ENCODE data around the gene EVI2B.
A peak's percentile ranks its signal among the peaks of the same experiment; 100 is the strongest.
"Not testable (repeated sequence)": the region's sequence is repeated elsewhere in the genome, so short reads cannot be mapped to it uniquely, and the experiment has no call there.

Gene EVI2B, protein sequence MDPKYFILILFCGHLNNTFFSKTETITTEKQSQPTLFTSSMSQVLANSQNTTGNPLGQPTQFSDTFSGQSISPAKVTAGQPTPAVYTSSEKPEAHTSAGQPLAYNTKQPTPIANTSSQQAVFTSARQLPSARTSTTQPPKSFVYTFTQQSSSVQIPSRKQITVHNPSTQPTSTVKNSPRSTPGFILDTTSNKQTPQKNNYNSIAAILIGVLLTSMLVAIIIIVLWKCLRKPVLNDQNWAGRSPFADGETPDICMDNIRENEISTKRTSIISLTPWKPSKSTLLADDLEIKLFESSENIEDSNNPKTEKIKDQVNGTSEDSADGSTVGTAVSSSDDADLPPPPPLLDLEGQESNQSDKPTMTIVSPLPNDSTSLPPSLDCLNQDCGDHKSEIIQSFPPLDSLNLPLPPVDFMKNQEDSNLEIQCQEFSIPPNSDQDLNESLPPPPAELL

DNA sequence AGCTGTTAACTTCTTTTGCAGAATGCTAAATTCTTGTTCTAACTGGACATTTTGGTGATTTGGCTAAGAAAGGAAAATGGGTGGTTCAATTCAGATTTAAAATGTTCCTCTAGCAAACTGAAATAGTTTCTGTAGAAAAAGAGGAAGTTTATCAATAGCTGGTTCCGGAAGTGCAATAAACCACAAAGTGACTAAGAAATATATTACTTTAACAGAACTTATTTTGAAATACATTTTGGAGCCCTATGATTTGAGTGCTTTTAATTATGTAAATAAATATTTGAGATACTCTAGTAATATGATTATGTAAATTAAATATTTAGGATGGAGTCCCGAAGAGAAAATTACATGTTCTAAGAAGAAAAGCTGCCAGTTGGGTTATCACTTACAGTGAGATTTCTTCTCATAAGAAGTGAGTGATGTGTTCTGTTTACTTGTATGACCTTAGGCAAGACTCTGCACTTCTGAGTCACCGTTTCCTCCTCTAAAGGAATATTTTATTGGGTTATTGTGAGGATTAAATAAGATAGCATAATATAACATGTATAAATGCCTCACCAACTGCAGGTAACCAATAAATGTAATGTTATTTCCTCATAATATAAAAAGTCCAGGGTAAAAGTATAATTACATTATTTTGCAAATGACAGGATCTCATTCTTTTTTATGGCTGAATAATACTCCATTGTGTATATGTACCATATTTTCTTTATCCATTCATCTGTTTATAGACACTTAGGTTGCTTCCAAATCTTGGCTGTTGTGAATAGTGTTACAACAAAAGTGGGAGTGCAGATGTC is at the start of gene EVI2B:
EVI2B (minus strand) TSS at position 73 of the 800 bp plus-strand sequence. CDS start 8,445 bp downstream, outside the sequence.
- no peak for DNase-seq

DNA sequence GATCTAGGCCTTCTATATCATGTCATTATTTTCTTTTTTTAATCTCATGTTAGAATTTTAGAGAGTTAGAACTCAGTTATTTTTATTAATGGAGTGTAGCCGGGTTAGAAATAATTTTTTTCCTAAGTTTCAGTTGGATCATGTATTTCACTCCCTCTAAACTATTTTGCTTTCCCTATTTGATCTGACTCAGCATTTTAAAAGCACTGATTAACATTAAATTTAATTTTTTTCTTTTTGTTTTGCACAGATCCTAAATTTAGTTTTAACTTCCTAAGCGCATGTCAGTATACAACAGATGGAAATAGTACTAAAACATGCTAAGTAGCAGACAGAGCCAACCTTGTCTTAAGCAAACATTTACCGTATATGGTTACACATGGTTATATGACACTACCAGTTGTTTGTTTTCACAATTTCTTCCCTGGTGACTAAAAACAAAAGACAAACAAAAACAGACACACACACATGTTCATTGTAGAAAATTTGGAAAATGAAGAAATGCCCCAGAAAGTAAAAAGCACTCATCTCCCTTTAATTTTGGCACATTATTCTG is 44.1 kb upstream of the EVI2B start:
- no peak for DNase-seq

DNA sequence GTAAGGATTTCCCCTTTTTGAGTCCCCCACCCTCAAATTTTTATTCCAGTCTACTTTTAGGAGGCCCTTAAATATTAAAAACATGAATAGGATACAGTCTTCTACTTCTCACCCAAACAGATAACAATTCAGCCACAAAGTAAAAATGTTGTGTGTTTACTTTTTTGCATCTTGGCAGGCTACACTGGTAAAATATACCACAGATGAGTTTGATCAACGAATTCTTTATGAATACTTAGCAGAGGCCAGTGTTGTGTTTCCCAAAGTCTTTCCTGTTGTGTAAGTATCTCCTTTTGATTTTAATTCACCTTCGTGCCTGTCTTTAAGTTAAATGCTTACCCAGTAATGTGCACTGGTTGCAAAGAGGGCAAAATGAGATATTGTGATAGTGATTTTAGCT is 43.2 kb upstream of the EVI2B start:
- no peak for DNase-seq

DNA sequence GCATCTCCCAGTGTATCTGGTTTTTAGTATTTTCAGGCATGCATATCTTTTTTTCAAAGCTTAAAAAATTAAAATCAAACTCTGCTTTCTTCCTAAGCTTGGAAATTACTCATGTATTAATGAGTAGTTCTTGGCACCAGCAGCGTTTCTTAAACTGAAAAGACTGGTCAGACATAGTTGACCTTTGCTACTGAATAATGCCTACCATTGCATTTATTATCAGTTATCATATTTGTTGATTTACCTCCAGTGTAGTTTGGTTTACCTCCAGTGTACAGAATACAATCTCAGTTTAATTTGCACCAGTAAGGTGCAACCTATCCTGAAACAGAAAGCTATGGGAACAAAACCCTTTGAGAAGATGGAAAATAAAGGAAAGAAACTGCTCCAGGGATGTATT is 42.1 kb upstream of the EVI2B start:
- no peak for DNase-seq

DNA sequence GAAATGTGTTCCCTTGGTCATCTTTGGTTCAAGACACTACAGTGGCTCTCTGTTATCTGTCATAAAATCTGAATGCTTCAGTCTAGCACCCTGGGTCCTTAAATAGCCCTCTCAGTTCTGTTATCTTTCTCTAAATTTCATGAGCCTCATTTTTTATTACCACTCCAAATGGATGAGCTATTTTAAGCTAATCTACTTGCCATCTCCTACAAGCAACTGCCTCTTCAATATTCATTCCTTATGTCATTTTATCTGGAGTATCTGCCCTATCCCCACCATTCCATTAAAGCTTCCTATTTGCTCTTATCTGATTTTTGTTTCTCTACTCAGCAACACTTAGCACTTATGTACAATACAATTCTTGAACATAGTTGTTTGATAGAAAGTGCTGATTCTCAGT is 35.6 kb upstream of the EVI2B start:
- no peak for DNase-seq

DNA sequence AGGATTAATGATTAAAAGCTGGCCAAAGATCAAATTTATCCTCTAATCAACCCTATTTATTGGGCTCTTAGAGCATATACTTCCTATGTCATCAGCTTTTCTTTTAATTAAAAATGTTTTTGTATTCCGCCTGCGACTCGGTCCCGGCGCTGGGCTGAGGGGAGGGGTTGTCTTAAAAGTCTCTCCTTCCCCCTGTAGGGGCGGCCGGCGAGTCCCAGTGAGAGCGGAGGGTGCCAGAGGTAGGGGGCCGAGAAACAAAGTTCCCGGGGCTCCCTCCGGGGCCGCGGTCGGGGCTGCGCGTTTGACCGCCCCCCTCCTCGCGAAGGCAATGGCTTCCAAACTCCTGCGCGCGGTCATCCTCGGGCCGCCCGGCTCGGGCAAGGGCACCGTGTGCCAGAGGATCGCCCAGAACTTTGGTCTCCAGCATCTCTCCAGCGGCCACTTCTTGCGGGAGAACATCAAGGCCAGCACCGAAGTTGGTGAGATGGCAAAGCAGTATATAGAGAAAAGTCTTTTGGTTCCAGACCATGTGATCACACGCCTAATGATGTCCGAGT is 31.4 kb upstream of the EVI2B start:
- not testable (repeated sequence) for DNase-seq

DNA sequence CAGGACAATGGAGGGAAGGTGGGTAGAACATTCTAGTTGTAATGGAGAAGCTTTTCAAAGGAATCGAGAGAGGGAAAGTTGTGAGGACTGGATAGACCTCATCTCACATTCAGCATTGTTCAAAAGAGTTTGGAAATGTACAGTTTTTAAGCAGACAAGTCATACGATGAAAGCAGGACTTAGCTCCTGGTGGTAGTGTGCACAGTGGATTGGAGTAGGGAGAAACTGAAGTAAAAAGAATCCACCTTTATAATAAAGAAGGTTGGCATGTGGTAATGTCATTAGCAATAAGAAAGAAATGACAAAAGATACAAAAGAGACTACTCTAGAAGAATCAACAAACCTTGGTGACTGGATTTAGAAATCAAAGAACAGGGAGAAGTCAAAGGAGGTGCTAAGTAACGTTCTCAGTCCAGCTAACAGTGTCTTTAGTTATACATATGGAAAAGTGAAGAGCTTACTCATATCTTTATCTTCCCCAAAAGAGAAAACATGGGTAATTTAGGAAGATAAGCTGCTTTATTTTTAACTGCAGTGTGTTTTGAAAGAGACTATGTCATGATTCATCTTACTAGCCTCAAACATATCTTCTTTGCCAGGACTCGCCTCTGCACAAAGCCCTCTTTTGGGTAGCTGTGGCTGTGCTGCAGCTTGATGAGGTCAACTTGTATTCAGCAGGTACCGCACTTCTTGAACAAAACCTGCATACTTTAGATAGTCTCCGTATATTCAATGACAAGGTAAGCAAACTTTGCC is 26.2 kb upstream of the EVI2B start:
- DNase-seq = no peak

DNA sequence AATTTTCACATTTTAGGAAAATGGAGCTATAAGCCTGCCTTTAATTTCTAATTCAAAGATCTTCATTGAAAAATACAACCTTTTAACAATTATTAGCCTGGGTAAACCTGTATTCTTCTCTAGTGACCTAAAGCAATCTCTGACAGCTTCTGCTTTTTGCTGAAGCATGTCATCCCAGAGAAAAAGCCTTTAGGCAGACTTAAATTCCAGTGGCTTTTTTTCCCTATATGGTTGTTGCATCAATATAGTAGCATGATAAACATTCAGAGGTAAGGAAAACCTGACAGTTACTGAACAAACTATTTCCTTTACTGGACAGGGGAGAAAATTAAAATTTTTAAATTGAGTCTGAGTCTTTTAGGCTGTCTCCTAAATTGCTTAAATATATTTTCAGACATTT is 15.4 kb upstream of the EVI2B start:
- no peak for DNase-seq

DNA sequence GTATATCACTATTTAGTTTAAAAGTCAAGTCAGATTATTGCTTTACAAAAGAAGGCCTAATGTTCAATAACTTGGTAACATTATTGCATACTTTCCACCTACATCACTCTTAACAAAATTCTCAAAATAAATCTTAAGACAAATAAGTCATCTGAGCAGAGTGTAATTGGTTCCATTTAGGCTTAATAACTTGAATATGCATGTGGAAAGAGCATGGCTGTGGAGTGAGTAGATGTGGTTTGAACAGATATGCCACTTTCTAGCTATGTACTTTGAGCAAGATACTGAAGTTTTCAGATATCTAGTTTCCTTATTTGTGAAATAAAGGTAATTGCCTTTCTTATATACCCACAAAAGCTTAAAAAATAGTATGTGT is 14.3 kb upstream of the EVI2B start:
- no peak for DNase-seq

DNA sequence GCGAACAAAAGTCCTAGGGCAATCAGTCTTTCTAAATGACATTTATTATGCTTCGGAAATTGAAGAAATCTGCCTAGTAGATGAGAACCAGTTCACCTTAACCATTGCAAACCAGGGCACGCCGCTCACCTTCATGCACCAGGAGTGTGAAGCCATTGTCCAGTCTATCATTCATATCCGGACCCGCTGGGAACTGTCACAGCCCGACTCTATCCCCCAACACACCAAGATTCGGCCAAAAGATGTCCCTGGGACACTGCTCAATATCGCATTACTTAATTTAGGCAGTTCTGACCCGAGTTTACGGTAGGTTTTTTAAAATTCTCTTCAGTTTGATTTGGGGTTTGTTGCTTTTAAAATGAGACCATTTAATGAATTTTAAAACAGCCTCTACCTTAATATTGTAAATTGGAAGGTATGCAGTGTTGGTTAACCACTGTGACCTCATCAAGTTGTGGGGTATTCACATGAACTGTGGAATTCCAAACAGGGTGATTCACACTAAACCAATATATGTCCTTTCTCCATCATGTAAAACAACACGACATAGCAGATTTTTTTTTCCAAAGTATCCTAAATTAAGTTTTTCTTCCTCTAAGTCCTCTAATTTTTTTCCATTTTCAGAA is 13.8 kb upstream of the EVI2B start:
- no peak for DNase-seq

DNA sequence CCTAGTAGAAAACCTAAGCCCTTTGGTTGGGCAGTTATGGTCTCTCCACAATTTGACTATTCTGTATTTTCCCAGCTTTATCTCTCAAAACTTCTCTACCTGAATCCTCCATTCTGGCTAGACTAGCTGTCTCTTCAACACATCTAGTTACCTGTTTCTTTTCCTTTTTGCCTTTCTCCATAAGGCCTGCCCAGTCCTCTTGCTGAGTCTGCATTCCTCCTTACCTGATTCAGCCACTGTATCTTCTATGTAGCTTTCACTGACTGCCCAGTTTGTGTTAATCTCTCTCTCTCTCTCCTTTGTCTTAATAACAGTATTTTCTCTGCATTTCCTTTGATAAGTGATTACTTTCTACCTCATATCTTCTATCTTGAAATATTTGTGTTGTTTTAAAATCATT is 9.7 kb upstream of the EVI2B start:
- no peak for DNase-seq

DNA sequence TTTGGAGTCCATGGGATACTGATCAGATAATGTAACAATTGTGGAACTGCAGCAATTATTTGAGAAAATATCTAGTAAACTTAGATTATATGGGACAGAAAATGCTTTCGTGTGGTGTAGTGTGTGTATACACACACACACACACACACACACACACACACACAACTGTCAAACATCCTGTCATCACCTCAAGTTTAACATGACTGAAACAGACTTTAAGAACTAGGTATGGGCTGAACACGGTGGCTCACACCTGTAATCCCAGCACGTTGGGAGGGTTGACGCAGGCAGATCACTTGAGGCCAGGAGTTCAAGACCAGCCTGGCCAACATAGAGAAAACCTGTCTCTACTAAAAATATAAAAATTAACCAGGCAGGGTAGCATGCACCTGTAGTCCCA is 8.1 kb upstream of the EVI2B start:
- no peak for DNase-seq

DNA sequence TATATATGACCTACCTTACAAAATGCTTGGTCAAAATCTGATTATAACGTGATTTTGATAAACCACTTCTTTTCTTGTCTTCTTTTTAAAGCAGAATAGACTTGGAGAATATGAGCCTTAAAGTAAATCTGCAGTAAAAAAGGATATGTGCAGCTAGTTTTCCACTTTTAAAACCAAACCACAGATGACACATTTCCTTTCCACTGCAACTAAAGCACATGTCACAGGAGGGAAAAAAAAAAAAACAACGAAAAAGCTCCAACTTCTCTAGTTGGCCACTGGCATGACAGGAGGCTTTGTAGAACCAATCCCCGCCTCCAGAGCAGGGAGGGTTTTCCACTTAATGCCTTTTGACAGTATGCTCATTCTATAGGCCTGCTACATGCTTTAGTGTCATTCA is 7.6 kb upstream of the EVI2B start, which contains the start of gene EVI2A:
EVI2A (minus strand) TSS at position 142 of the 400 bp plus-strand sequence. CDS start 2,609 bp downstream, outside the sequence.
- no peak for DNase-seq

DNA sequence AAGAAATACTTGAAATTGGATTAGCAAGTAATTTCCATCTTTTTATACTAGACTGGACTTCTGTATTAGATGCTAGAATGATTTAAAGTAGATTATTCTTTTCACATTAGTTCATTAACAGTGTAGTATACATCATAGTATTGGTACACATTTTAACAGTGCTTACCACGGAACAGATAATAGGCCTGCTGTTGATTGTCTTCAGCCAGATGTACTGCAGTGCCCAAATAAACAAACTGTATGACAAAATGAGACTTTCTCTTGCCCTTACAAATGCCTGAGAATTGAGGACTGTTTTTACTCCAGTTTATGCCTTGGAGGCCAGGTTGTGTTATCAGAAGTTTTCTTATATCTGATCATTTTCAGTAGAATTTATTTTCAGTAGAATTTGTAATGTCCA is 6.9 kb upstream of the EVI2B start:
- DNase-seq = no peak

DNA sequence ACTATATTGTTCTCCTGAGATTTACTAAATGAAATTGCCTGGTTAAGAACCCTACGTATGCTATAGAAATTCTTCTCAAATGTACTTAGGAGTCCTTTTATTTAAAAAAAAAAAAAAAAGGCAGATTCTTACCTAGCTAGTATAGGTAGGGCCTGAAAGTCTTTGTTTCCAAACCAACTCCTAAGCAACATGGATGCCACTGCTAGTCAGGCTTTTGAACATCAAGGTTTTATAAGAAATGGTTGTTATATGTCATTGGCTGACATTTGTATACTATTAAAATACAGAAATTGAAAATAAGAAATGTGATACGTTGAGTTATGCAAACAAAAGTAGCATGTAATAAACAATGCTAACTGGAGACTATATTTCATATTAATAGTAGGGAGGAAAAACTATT is 6.4 kb upstream of the EVI2B start:
- no peak for DNase-seq

DNA sequence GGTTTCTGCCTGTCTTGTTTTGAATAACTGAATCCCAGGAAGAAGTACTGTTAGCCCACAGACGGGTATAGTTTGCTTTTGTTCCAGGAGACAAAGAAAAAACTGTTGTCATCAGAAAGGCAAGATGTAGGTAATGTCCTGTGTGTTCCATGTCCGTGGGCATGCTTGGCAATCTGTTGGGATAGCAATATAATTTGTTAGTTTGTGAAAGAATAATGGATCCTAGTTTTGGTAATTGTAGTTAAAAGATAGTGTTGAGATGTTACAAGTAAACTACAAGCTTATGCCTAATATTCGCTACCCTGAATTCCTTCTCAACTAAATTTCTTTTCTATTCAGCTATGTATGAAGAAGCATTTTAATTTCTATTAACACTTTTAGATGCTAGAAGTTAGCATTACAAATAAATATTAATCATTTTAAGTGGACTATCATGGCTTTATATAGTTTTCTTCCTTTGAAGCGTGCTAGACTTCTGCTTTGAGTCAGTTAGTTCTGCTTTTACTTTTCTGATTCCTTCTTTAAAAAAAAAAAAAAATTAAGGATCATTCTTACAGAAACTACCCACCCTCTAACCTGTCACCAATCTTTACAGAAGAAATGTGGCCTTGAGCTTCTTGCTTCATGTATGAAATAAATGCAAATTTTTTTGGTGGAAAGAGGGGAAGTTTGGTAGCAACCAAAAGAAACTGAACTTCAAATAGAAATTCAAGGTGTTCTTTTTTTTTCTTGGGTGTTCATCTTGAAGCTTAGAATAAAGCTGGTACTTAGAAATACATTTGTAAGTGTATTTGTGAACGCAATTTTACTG is 5.2 kb upstream of the EVI2B start:
- DNase-seq = no peak

DNA sequence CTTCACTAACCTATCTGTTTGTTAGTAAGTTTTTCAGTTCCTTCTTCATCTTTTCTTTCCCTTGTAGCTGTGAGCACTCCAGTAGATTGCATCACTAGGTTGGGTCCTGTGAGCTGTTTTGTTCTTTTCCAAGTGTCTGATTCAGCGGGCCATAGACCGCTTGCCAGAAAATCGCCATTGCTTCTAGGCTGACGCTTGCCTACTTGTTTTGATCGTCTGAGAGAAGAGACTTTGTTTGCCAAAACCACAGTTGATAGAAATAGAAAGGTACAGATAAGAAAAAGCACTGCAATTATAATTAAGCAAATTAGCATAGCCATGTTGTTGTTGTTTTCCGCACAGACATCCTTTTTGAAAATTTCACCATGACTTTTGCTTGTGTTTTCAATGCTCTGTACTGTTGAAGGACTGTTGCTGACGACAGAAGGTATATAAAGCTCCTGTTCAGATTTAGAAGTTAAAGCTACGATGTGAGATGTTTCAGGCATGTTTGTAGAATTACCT is 4.5 kb upstream of the EVI2B start:
- peak; percentile 1 to 43 for DNase-seq

DNA sequence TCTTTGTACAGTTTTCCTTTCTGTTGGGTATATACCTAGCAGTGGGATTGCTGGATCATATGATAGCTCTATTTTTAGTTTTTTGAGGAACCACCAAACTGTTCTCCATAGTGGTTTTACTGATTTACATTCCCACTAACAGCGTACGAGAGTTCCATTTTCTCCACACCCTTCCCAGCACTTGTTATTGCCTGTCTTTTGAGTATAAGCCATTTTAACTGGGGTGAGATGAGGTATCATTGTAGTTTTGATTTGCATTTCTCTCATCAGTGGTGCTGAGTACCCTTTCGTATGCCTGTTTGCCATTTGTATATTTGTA is 887 bp upstream of the EVI2B start:
- DNase-seq = no peak

DNA sequence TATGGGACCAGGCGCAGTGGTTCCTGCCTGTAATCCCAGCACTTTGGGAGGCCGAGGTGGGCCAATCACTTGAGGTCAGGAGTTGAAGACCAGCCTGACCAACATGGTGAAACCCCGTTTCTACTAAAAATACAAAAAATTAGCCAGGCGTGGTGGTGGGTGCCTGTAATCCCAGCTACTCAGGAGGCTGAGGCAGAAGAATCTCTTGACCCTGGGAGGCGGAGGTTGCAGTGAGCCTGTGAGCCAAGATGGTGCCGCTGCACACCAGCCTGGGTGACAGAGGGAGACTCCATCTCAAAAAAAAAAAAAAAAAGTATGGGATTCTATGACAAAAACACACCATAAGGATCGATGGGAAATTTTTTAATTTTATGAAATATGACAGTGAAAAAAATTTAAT is 1.6 kb downstream of the EVI2B start:
- not testable (repeated sequence) for DNase-seq

DNA sequence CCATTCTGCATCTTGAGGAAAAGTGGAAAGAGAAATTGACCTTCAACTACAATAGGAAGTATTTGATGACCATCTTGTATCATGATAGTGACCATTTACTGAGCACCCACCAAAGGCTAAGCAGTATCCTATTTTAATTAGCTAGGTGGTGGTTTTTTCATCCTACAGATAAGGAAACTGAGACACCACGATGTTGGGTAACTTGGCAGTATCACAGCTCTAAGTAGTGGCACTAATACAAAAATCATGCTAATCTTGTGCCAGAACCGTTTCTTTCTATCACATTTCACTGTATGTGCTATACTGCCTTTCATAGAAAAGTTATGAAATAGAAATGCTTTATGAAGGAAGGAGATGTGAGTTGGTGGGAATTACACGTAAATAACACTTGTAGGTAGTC is 2.3 kb downstream of the EVI2B start:
- DNase-seq = no peak

DNA sequence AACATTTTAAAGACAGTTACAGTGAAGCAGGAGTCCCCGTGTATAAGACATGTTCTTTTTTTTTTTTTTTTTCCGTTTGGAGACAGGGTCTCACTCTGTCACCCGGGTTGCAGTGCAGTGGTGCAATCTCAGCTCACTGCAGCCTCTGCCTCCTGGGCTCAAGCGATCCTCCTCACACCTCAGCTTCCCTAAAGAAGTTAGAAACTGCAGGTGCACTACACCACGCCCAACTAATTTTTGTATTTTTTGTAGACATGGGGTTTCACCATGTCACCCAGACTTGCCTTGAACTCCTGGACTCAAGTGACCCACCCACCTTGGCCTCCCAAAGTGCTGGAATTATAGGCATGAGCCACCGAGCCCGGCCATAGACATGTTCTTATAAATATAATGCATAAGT is 3.0 kb downstream of the EVI2B start:
- no peak for DNase-seq

Measured in NCI-H446 (cell line).